ENCODE results near the gene OLA1.
A peak's percentile ranks its signal among the peaks of the same experiment; 100 is the strongest.

OLA1 gene

GRCh38 chr2:174121175-174121574 lies 127.2 kb downstream of the OLA1 start:
- peak; percentile 70 for DNase-seq (ENCODE audit: low read depth)

- DNase-seq (ENCODE audit: low read depth): peak; percentile 56
Observed at GRCh38 chr2:174120346-174120745, 128.0 kb downstream of the OLA1 start.

GRCh38 chr2:174117951-174118930 lies 130.1 kb downstream of the OLA1 start:
- DNase-seq (ENCODE audit: low read depth): peak; percentile 95

- no peak for DNase-seq (ENCODE audit: low read depth)
Observed at GRCh38 chr2:174112073-174112472, 136.3 kb downstream of the OLA1 start.

GRCh38 chr2:174108579-174108978 lies 139.8 kb downstream of the OLA1 start:
- DNase-seq (ENCODE audit: low read depth): no peak

GRCh38 chr2:174106736-174107135 lies 141.6 kb downstream of the OLA1 start:
- DNase-seq (ENCODE audit: low read depth): no peak

- DNase-seq (ENCODE audit: low read depth): no peak
Observed at GRCh38 chr2:174094542-174094941, 153.8 kb downstream of the OLA1 start.

GRCh38 chr2:174090476-174090875 lies 157.9 kb downstream of the OLA1 start:
- DNase-seq (ENCODE audit: low read depth): no peak

- DNase-seq (ENCODE audit: low read depth): peak; percentile 15
Observed at GRCh38 chr2:174088706-174089460, 159.4 kb downstream of the OLA1 start.

- DNase-seq (ENCODE audit: low read depth): no peak
Observed at GRCh38 chr2:174086708-174087107, 161.6 kb downstream of the OLA1 start.

- no peak for DNase-seq (ENCODE audit: low read depth)
Observed at GRCh38 chr2:174085781-174086180, 162.6 kb downstream of the OLA1 start.

GRCh38 chr2:174083843-174084458 lies 164.4 kb downstream of the OLA1 start:
- DNase-seq (ENCODE audit: low read depth): no peak

- no peak for DNase-seq (ENCODE audit: low read depth)
Observed at GRCh38 chr2:174080672-174081121, 167.6 kb downstream of the OLA1 start.

GRCh38 chr2:174078275-174078674 lies 170.1 kb downstream of the OLA1 start:
- peak; percentile 20 for DNase-seq (ENCODE audit: low read depth)

- no peak for DNase-seq (ENCODE audit: low read depth)
Observed at GRCh38 chr2:174076975-174077374, 171.4 kb downstream of the OLA1 start.

GRCh38 chr2:174076040-174076439 lies 172.3 kb downstream of the OLA1 start:
- no peak for DNase-seq (ENCODE audit: low read depth)

- DNase-seq (ENCODE audit: low read depth): no peak
Observed at GRCh38 chr2:174074831-174075230, 173.5 kb downstream of the OLA1 start.

- no peak for DNase-seq (ENCODE audit: low read depth)
Observed at GRCh38 chr2:174072857-174073256, 175.5 kb downstream of the OLA1 start.

- DNase-seq (ENCODE audit: low read depth): no peak
Observed at GRCh38 chr2:174072069-174072468, 176.3 kb downstream of the OLA1 start.

GRCh38 chr2:174071321-174071720 lies 177.0 kb downstream of the OLA1 start:
- DNase-seq (ENCODE audit: low read depth): no peak

- DNase-seq (ENCODE audit: low read depth): no peak
Observed at GRCh38 chr2:174070281-174070680, 178.1 kb downstream of the OLA1 start.

GRCh38 chr2:174067815-174068214 lies 180.5 kb downstream of the OLA1 start:
- no peak for DNase-seq (ENCODE audit: low read depth)

All from EH (cell line).